ENCODE data around the gene RPS6KA4.

Gene RPS6KA4

DNA sequence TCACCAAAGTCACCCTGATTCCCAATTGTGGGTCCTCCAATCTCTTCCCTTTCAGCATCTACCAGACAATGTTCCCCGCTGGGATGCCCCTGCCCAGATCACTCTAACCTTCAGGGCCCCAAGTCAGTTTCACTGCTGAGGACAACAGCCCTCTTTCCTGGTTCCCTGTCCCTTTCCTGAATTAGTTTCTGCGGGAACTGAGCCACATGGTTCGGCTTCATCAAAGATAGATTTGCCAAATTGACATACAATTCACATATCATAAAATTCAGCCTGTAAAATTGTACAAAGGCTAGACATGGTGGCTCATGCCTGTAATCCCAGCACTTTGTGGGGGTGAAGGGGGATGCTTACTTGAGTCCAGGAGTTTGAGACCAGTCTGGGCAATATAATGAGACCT, 31.0 kb upstream of the RPS6KA4 start:
- DNase-seq, result no peak

DNA sequence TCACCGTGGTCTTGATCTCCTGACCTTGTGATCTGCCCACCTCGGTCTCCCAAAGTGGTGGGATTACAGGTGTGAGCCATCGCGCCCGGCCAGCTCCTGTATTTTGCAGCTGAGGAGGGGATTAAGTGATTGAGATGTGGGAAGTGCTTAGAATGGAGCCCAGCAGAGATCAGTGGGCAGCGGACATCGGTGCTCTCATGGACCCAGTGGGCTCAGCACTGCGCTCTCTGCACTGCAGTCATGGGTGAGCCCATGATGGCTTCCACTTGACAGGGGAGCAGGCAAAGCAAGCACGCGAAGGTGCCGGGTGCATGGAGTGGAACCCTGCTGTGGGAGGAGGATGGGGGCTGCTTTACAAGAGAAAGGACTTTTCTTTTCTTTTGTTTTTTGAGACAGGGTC, 28.1 kb upstream of the RPS6KA4 start:
- no peak for DNase-seq

DNA sequence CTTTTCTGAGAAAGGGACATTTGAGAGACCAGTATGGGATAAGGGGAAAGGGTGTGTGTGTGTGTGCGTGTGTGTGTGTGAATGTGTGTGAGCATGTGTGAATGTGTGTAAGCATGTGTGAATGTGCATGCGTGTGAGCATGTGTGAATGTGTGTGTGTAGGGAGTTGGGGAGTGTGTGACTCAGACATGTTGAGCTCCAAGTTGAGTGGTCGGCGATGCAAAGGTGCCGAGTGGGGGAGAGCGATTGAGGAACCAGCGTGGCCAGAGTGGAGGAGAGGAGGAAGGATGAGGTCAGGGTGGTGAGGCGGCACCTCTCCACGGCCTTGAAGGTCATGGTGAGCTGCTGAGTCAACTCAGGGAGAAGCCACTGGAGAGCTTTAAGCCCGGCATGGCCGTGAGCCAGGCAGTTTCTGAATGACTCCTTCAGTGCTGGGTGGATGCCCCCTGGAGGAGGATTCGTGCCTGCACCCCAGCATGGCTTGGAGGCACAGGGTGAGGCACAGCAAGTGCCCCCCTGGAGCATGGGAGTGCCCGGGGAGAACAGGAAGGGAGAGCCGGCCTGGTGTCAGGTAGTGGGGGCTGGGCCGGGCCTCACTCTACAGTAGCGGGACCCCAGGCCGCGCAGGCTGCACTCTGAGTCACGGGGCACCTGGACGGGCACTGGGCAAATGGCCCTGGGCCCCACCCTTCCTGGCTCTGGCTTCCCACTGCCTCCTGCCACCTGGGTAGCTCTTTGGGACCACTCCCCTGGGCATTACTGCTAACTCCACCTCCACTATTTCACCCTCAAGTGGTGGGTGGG, 27.2 kb upstream of the RPS6KA4 start:
- DNase-seq, result peak; percentile 53

DNA sequence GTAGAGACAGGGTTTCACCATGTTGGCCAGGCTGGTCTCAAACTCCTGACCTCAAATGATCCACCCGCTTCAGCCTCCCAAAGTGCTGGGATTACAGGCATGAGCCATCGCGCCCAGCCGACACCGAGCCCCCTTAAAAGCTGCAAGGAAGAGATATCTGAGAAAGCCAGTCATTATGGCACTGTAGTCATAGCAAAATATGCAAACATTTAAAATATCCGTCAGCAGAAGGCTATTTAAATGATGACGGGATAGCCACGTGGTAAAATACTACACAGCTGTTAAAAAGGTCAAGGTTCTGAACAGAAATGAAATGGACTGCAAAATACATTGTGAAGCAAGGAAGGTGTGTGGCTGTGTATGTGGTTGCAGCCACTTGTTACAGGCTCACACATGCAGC, 25.4 kb upstream of the RPS6KA4 start:
- no peak for DNase-seq

DNA sequence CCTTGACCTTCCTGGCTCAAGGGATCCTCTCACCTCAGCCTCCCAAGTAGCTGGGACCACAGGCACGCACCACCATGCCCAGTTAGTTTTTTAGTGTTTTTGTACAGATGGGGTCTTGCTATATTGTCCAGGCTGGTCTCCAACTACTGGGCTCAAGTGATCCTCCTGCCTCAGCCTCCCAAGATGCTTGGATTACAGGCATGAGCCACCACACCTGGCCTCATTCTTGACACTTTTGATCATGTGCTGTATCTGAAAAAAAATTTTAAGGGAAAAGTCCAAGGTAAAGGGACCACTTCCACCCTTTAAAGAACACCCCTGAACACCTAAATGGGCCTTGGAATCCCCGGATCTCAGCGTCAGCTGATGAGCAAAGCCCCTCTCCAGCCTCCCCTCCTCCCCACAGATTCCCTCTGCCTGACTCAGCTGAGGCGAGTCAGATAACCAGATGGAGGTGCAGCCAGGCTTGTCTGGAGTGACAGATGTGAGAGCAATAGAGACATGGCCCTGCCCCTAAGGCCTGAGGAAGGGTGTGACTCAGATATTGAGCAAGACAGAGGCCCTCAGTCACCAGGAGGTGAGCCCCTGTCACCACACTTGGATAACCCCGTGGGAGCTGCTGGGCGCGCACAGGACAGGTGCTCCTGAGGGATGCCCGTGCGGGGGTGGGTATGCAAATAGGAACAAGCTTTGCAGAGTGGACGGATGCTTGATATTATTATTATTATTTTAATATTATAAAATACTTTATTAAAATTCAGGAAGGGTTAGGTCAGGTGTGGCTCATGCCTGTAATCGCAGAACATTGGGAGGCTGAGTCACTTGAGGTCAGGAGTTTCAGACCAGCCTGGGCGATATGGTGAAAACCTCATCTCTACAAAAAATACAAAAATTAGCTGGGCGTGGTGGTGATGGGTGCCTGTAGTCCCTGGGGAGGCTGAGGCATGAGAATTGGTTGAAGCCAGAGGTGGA, 23.9 kb upstream of the RPS6KA4 start:
- no peak for DNase-seq

DNA sequence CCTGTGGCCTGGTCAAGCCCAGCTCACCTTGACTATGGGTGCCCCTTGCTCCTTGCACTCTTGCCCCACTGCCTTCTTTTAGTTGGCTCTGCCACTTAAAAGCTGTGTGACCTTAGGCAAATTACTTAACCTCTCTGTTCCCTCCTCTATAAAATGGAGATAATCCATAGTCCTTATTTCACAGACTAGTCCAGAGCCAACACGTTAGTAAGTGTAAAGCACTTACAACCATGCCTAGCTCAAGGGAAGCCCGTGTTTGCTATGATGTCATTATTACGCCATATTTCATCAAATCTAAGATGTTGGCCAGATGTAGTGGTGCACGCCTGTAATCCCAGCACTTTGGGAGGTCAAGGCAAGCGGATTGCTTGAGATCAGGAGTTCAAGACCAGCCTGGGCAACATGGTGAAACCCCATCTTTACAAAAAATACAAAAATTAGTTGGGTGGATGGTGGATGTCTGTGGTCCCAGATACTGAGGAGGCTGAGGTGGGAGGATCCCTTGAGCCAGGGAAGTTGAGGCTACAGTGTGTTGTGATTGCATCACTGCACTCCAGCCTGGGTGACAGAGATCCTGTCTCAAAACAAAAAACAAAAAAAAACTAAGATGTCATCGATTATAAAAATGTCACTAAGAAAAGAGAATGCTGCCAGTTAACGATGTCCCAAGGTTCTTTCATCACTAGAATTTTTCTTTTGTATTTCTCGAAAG, 21.3 kb upstream of the RPS6KA4 start:
- no peak for DNase-seq

DNA sequence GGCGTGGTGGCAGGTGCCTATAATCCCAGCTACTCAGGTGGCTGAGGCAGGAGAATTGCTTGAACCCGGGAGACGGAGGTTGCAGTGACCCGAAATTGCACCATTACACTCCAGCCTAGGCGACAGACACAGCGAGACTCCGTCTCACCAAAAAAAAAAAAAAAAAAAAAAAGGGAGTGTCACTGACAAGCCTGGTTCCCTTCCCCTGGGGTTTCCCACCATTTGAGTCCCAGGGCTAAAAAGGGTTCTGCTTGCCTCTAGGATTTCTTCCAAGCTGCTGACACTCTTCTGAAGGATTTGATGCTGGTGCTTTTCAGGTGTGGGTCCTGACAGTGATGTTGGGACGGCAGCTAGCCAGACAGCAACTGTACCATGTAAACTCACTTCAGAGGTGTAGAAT, 20.2 kb upstream of the RPS6KA4 start:
- no peak for DNase-seq

DNA sequence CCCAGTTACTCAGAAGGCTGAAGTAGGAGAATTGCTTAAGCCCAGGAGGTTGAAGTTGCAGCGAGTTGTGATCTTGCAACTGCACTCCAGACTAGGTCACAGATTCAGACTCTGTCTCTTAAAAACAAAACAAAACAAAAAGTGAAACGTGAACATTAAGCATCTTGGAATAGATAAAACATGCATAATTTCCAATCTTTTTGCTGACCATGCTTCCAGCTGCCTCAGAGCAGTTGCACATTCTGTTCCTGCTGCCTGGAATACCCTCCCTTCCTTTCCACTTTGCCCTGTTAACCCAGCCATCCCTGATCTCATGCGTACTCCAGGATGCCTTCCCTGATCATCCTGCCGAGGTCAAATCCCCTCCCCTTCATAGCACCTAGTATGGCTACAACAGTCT, 19.7 kb upstream of the RPS6KA4 start:
- DNase-seq, result no peak

GRCh38 chr11:64339754-64340408, 19.1 kb upstream of the RPS6KA4 start, which contains the start of gene CCDC88B:
Gene CCDC88B, plus strand, starts transcription at chr11:64340204. Its CDS starts 63 bp downstream, at chr11:64340267.
- no peak for DNase-seq

- no peak for DNase-seq
Observed at GRCh38 chr11:64340671-64341335, 18.2 kb upstream of the RPS6KA4 start.

DNA sequence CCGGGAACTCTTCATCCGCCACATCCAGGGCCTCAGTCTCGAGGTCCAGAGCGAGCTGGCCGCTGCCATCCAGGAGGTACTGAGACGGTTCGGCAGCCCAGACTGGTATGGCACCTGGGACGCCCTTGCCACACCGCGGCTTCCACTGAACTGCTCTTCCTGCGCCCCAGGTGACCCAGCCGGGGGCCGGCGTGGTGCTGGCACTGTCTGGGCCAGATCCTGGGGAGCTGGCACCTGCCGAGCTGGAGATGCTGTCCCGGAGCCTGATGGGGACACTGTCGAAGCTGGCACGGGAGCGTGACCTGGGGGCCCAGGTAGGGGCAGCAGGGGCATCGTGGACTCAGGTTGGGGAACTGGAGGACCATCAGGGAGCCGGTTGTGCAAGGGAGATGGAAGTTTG, 17.5 kb upstream of the RPS6KA4 start:
- DNase-seq, result no peak

- DNase-seq, result peak; percentile 58
Observed at GRCh38 chr11:64341851-64342791, 16.8 kb upstream of the RPS6KA4 start.

DNA sequence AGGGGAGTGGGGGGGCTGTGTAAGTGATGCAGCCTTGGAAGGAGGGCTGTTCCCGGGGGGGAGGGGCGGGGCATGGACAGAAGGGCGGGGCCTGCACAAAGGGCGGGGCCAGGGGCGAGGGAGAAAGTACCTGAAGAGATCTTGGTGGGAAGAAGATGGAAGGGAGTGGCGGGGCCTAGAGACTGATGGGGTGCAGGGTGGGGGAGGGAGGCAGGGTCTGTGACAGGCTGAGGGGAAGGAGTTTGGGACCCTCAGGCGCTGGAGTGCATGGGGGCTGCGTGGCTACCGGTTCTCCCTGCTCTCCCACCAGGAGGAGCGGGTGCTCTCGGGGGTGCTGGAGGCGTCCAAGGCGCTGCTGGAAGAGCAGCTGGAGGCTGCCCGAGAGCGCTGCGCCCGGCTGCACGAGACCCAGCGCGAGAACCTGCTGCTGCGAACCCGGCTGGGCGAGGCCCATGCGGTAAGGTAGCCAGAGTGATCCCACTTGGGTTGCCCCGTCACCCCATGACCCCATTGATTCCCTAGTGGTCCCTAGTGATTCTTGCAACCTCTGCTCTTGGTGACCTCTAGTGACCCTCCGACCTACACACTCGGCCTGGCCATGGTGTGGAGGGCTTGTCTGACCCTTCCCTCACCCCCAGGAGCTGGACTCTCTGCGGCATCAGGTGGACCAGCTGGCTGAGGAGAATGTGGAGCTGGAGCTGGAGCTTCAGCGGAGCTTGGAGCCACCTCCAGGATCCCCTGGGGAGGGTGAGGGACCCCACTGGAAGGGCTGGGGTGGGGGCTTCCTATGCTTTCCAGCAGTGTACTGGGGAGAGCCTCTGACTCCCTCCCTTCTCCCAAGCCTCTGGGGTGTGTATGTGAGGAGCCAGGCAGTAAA, 15.9 kb upstream of the RPS6KA4 start:
- no peak for DNase-seq

DNA sequence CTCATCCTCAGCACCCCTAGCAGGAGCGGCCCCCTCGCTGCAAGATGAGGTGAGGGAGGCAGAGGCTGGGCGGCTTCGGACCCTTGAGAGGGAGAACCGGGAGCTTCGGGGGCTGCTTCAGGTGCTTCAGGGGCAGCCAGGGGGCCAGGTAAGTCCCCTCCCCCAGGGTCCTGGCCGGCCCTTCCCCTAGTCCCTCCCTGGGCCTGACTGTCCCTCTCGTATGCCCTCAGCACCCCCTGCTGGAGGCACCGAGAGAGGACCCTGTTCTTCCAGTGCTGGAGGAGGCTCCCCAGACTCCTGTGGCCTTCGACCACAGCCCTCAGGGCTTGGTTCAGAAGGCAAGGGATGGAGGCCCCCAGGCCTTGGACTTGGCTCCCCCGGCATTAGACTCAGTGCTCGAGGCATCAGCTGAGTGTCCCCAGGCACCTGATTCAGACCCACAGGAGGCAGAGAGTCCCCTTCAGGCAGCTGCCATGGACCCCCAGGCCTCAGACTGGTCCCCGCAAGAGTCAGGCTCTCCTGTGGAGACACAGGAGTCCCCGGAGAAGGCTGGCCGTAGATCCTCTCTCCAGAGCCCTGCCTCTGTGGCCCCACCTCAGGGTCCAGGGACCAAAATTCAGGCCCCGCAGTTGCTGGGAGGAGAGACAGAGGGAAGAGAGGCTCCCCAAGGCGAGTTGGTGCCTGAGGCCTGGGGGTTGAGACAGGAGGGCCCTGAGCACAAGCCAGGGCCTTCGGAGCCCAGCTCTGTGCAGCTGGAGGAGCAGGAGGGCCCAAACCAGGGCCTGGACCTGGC, 15.0 kb upstream of the RPS6KA4 start:
- DNase-seq, result no peak

DNA sequence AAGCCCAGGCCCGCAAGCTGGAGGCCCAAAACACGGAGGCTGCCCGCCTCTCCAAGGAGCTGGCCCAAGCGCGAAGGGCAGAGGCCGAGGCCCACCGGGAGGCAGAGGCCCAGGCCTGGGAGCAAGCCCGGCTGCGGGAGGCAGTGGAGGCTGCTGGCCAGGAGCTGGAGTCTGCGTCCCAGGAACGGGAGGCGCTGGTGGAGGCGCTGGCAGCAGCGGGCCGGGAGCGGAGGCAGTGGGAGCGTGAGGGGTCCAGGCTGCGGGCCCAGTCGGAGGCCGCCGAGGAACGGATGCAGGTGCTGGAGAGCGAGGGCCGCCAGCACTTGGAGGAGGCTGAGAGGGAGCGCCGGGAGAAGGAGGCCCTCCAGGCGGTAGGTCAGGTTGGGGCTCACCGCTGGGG, 14.2 kb upstream of the RPS6KA4 start:
- DNase-seq, result no peak

- DNase-seq, result no peak
Observed at GRCh38 chr11:64347193-64347867, 11.6 kb upstream of the RPS6KA4 start.

DNA sequence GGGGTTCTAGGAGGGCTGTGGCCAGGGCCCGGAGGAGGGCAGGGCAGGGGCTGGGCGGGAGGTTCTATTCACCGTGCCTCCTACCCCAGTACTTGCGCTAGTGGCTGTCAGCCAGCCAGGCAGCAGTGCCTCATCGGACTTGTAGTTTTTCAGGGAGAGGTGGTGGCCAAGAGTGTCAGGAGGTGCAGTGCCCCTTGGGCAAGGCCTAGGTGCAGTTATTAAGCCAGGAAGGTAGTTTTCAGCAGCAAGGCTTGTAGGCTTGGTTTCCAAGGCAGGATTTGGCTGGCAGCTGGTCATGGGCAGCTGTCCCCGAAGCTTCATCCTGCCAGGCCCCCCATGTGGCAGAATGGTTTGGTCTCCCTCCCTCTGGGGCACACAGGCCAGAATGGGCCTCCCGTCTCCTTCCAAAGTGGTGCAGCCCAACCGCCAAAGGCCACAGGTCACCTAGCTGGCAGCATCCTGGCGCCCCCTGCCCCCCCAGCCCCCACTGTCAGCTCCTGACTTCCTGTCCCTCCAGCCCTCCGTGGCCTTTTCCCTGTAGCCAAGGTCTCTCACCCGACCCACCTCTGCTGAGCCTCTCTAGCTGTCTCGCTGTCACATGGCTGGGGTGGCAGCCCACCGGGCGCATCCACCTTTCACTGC, 10.5 kb upstream of the RPS6KA4 start:
- DNase-seq, result no peak

GRCh38 chr11:64349025-64349387, 10.0 kb upstream of the RPS6KA4 start:
- DNase-seq, result no peak

All from NCI-H2029 treated with DMSO at 0.1 percent for 48 hours (cell line).